Measurements from ENCODE around the gene KRTAP10-5. TPM values are rescaled to one million over a fixed set of nuclear protein-coding genes. Genes with fewer than 3 reads are reported as not detected.

Gene KRTAP10-5
- total and polyA plus RNA-seq, 9 of the 15 experiments (the other 6 are each of a cell fraction or from before 2014, with no cell fraction given), result not detected

DNA sequence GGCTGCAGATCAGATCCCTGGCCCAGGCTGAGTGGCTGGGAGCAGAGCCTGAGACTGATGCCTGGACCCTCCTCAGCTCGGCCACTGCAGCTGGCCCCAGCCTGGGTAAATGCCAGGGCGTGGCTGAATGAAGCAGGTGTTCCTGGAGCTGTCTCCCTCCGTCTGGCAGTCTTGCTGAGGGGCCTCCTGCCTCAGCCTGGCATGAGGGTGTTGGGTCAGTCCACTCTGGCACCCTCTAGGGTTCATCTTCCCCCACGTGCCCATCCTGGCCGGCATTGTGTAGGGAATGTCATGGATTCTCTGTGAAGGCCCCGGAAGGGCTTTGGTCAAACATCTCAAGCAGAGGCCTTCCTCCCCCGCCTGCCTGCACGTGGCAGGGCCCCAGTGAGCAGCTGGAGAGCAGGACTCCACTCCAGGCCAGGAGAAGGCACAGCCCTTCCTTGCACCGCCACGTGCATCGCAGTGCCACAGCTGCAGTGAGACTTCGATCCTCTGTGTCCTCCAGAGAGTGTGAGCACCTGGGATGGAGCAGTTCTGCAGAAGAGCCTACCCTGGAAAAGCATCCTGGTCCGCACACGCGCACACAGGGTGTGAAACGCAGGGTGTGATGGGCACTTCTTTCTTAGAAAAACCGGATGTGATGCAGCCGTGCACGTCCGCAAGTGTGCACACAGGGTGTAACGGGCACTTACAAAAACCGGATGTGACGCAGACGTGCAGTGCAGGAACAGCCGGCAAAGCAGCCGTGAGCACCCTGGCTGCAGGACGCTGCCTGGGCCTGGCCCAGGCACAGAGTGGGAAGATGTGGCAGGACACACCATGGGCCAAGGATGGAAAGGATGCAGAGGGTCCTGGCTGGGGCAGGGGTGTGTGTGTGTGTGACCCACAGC, 11.5 kb downstream of the KRTAP10-5 start:
- in situ Hi-C loops (cut with MboI), result no loop called here
- WGBS (ENCODE audit: insufficient coverage, low coverage, missing lambda C conversion rate), result 4% methylated on average over 27 of the region's 27 CpGs
- Histone ChIP-seq H4K20me1 (replicated peaks; ENCODE audit: control insufficient read depth, insufficient read depth, low read length) (no peaks in the 10 kb centered on the region), H2AFZ (ENCODE audit: low read depth, low read length) (peak overlapping the region; percentile 49; the same call in 1 of the 2 replicates), H3K4me2 (ENCODE audit: insufficient read depth, low read length) (peak overlapping the region; percentile 8; the same call in 1 of the 2 replicates), H3K9ac (ENCODE audit: insufficient read depth in 1 of 2, low read depth in 2 of 2, low read length in 2 of 2) (no peak overlapping the region), H3K9me3 (replicated peaks; ENCODE audit: control insufficient read depth, insufficient read depth, low read depth, low read length) (no peaks in the 10 kb centered on the region), H3K9me1 (ENCODE audit: control insufficient read depth, insufficient read depth, low read length) (no peaks in the 10 kb centered on the region), H3K79me2 (ENCODE audit: control insufficient read depth, insufficient read depth, low read length) (no peaks in the 10 kb centered on the region), H3K27me3 (ENCODE audit: control insufficient read depth in 2 of 2, insufficient read depth in 2 of 2, low read length in 2 of 2) (peaks cover 20 to 34% of the 10 kb centered on the region in 2 experiments; a peak in 3 of 5 replicates), H3K4me1 (replicated peaks in 1 of 2; ENCODE audit: control insufficient read depth in 2 of 2, insufficient read depth in 2 of 2, low read length in 2 of 2) (peaks cover 0 to 20% of the 10 kb centered on the region in 2 experiments; a peak in 1 of 5 replicates), H3K4me3 (no peak overlapping the region), H3K36me3 (ENCODE audit: control insufficient read depth, insufficient read depth, low read length) (no peaks in the 10 kb centered on the region), H3K27ac (ENCODE audit: extremely low read depth, low read depth, low read length) (no peak overlapping the region)
- BruUV-seq (replicated peaks), result no TSS peak
- intact Hi-C loops (cut with micrococcal nuclease), result no loop called here
- no peak for FAIRE-seq
- CTCF ChIA-PET (ENCODE audit: low intra/inter-chr PET ratio), result no interaction called here
- ATAC-seq, result peak; percentile 70
- POLR2A ChIA-PET, result interaction anchor here (0.6 kb wide), 1 partner anchor 42 kb away, joined by 3 read pairs; no protein-coding TSS in a partner anchor
- DNase-seq (ENCODE audit: extremely low read depth in 1 of 4, low spot score in 3 of 4), result peak in 3 of 4 experiments; percentile 37 to 41 (median 38)
- TF ChIP-seq MNT (conservative IDR thresholded peaks at IDR 0.05) (0 out of 4 replicates have a peak, but pooled peaks of 1 of the 2 experiments have one; percentile 17), USF1 (CRISPR knock-in tag; IDR thresholded peaks at IDR 0.05) (peak; percentile 67), ZBTB40 (IDR thresholded peaks at IDR 0.05) (peak; percentile 86), ZBTB40 (CRISPR knock-in tag; IDR thresholded peaks at IDR 0.05) (no peak)
- TF ChIP-seq, protein P1, sequence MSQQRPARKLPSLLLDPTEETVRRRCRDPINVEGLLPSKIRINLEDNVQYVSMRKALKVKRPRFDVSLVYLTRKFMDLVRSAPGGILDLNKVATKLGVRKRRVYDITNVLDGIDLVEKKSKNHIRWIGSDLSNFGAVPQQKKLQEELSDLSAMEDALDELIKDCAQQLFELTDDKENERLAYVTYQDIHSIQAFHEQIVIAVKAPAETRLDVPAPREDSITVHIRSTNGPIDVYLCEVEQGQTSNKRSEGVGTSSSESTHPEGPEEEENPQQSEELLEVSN (IDR thresholded peaks at IDR 0.05; ENCODE audit: borderline replicate concordance in 1 of 2, extremely low read depth in 1 of 2, insufficient read depth in 1 of 2, insufficient read length in 1 of 2, low read depth in 1 of 2, low read length in 1 of 2, poor library complexity in 1 of 2, severe bottlenecking in 1 of 2), result peak in 1 of 2 experiments; percentile 2
